UCSD-AML1 (cell line): ENCODE results near the gene C14orf180.
"Not testable (repeated sequence)": the region's sequence is repeated elsewhere in the genome, so short reads cannot be mapped to it uniquely, and the experiment has no call there.

ENCODE experiments used
- DNase-seq: peaks from one replicate; lab custom pipeline; 2025; ENCODE audit not compliant: unreplicated experiment; lab: John Stamatoyannopoulos, UW

C14orf180 gene

DNA sequence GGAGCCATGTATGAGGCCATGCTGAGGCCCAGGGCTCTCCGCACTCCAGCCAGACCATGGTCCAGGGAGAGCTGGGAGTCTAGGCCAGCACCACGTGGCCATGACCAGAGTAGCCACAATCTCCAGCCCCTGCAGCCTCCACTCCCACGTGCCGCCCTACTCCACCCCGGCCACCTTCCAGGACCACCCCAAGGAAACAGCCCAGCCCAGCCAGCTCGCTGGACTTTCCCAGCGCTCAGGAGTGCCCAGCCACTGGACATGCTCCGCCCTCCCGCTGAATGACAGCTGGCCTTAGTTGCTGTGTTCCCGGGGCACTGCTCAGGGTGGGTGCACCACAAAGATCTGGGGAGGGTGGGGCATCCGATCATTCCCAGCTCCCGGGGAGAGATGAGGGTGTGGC is 2.1 kb upstream of the C14orf180 start:
- no peak for DNase-seq

DNA sequence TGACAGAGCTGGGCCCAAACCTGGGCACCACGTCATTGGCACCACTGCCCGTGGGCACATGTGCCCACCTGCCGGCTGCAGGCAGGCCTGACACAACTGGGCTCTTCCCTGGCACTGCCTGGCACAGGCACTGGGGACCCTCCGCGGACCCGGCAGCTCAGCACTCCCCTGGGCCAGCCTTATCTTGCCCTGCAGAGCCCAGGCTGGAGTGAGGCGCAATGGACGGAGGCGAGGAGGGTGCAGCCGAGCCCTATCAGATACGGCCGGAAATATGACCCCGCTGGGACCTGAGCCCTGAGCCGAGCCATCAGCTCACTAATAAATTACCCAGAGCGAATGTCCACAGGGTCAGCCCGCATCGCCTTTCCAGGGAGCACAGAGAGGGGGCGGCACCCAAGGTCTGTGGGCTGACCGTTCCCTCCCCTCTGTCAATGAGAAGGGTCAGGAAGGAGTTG is 1.7 kb upstream of the C14orf180 start:
- DNase-seq: no peak

DNA sequence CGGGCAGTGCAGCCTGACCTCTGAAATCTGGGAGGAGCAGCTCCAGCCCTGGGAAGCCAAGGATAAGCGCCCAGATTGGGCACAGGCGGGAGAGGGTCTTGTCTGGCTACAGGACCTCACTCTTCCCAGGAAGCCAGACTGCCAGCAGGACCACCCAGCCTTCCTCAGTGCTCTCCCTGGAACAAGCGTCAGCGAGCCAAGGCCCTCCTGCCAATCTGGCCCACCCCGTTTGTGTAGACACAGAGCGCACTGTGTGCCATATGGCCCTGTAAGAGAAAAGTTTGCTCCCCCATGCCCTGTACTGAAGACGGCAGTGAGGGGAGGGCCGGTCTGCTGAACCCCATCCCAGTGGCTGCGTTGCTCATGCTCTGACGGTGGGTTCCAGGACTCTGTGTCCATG is 1.2 kb upstream of the C14orf180 start:
- no peak for DNase-seq

DNA sequence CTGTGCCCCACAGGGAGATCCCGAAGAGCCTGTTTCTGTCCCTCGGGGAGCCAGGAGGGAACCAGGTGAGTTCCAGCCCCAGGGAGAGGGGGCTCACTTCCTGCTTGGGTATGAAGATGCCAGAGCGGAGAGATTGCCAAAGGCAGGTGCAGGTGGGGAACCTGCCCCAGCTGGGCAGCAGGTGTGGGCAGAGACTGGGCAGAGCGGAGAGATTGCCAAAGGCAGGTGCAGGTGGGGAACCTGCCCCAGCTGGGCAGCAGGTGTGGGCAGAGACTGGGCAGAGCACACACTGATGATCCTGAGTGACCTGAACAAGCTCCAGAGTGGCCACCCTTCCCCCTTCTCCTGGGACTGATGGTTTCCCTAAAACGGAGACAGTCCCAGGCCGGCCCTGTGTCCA is 375 bp downstream of the C14orf180 start:
- not testable (repeated sequence) for DNase-seq

DNA sequence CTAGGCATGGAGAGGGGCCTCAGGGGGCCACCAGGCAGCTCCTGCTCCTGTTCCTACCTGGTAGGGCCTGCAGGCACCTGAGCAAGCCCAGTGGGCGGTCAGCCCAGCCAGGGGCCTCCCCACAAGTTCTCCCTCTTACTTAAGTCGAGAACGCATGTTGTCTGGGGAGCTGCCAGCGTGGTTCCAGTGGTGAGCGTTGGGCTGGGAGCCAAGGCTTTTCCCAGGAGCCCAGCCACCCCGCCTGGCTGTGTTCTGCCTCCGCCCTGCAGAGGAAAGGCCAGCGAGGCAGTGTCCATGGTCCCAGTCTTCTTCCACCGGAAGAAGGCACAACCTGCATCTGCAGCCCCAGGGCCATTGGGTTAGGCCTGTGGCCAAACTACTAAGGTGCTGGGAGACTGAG is 1.4 kb downstream of the C14orf180 start:
- no peak for DNase-seq

DNA sequence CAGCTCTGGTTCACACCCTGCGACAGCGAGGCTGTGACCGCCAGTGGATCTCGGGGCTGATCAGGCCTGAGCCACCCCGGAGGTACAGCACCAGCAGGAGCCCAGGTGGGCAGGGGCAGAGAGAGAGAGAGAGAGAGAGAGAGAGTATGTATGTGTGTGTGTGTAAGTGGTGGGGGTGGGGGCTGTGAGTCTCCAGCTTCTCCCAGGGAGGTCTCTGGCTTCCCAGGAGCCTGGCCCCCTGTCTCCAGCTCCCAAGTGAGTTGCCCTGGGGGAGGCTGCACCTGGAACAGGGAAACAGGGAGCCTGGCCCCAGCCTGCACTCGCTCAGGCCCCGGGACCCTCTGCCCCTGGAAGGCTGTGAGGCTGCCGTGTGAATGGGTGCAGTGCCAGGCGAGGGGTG is 2.0 kb downstream of the C14orf180 start:
- no peak for DNase-seq

DNA sequence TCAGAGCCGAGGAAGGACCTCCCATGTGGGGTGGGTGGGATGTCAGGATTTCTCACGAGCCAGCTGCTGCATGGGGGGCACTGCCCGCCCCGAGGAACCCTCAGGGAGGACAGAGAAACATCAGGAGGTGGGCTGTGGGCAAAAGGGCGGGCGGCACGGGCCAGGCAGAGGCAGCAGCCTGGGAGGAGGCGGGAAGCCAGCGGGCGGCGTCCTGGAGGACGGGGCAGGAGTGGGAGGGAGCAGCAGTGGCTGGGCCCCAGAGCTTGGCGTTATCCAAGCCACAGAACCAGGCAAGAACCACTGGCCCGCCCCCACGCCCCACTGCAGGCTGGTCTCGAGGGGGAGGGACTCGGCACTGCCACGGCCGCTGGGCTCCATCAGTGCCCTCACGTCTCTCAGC is 2.4 kb downstream of the C14orf180 start:
- no peak for DNase-seq

DNA sequence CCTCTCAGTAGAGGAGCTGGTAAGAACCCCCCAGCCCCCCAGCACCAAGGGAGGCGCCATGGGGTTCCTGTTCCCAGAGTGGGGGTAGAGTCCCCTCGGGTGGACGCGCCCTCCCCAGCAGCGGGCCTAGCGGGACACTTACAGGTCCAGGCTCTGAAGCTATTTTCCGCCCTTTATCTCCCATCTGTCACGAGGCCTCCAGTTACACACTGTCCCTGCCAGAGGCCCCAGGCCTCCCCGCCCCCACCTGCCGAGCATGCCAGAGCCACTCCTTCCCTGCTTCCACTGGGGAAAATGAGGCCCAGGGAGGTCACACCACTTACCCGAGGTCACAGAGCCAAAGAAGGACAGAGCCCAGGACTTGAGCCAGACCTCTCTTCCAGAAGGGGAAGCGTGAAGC is 3.1 kb downstream of the C14orf180 start:
- no peak for DNase-seq

DNA sequence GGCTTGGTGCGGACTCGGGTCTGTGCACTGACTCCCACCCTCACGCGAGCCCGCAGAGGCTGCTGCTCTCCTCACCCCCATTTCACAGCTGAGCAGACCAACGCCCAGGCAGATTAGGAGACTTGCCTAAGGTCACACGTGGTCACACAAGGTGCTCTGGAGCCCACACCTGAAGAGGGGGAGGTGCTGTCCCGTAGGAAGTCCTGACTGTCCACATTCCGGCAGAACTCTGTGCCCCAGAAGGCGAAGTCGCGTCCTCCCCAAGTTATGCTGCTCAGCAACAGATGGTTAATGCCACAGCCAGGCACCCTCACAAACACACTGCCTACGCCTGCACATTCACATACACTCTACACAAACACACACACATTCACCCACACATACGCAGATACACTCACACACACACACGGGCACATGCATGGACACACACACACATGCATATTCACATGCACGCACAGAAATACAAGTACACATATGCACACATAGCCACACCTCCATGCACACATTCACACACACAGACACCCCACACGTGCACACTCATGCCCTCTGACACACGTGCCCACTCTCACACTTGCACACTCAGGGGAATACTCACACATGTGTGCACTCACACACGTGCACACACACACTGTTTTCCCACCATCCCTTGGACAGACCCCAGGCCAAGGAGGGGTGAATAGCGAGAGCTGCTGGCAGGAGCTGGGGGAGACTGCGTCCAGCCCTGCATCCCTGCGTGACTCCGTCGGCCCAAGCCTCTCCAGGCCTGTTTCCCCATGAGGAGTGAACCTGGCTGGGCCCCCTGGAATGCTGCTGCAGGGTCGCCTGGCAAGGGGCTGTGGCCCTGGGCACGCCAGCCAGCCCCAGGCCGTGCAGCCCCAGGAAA is 4.1 kb downstream of the C14orf180 start:
- DNase-seq: no peak

DNA sequence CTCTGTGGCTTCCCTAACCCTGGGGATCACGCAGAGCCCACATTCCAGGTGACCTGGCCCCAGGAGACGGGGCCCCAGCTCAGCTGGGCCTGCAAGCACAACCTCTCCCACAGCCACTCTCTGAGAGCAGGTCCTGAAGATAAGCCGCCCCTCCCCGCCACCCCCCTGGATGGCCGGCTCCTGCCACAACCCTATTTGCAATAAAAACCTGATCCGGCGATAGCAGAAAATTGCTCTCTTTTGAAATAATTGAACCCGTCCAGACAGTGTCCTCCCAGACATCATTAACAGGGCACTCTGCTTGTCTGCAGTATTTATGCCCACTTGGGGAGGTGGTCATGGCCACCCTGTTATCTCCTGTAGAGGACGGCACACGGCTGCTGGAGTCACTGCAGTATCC is 5.0 kb downstream of the C14orf180 start:
- DNase-seq: no peak

DNA sequence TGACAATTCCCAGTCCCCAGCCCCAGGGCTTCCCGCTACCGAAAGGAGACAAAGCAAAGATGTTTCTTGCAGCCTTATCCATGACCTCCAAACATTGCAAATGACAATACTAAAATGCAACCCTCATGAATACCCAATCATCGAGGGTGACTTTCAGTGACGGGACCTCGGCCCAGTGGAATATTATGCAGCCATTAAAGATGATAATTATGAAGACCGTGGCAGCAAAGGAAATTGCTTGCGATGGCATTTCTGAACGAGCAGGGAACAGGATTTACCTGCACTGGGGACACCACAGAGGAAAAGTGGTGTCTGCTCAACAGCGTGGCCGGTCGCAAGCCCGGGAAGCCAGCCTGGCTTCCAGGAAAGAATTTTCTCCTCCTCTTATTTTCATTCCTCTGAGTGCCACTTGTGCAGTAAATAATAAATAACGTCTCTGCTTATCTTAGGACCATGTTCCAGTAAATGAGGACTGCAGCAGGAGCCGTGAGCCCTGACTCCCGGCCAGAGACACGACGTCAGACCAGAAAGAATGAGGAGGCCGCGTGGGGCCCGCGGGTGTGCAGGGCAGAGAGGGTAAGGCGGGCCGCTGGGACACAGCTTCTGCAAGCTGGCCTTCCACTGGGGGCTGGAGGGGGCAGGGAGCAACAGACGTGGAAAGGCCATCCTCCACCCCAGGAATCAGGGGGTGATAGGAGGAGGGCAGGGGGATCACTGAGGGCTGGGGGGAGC is 6.6 kb downstream of the C14orf180 start:
- no peak for DNase-seq

DNA sequence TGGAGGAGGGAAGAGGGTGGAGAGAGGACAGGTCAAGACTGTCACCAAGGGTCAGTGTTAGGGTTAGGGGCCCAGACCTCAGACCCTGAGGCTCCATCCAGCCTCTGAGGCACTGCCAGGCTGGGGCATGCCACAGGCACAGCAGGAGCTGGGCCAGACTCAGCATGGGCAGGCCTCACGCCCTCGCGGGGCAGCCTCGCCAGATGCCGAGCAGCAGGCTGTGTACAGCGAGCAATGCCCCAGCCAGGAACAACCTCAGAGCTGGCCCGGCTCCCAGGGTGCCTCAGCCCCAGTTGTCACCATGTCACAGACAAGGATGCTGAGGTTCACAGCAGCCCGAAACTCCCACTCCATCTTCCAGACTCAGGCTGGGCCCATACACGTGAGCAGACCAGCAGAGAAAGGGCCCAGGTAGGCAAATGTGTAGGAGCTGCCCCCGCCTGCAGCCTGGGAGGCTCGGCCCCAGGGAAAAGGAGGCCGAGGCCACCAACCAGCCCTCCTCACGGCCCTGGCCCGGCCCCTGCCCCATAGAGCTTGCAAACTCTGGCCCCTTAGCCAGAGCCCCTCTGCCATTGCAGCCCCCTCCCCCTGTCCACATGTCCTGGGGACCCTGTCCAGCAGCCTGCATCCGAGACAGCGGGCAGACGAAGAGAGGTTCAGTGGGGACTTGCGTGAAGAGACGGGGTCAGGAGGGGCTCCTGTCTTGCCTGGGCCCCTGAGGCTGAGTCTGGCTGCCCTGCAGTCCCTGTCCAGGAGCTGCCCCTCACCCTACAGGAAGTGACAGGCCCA is 7.5 kb downstream of the C14orf180 start:
- DNase-seq: no peak

DNA sequence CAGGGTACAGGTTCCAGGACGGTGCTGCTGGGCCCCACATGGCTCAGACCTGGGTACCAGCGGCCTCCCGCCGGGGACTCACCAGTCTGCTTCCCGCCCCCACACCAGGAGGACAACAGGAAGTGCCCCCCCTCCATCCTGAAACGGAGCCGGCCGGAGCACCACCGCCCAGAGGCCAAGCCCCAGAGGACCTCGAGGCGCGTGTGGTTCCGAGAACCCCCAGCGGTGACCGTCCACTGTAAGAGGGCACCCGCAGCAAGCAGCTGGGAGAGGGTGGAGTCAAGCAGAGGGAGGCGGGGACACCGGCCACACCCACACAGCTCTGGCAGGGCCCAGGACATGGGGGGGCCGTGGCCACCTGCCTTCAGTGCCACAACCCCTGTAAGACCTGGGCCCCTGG is 8.1 kb downstream of the C14orf180 start:
- no peak for DNase-seq

DNA sequence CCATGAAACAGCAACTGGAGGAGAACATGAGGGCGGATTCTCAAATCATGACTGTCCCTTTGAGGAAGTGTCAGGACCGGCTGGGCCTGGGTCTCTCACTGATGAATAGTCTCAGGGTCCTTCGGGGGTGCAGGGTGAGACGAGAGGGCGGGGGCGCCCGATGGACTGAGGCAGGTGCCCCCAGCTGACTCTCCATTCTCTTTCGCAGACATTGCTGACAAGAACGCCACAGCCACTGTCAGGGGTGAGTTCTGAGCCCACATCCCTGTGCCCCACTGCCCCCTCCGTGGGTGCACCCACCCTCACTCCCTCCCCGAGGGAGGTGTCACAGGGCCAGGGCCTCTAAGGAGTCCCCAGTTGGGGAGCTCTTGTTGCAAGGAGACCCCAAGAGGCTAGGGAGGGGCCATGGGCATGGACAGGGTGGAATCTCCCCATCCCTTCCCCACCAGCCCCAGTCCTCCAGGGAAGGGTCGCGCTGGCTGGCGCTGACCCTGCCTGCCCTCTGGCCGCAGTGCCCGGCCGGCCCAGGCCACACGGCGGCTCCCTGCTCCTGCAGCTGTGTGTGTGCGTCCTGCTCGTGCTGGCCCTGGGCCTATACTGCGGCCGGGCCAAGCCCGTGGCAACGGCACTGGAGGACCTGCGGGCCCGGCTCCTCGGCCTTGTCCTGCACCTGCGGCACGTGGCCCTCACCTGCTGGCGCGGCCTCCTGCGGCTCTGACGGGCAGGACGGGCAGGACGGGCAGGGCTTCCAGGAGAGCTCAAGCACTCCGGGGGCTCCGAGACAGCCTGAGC is 8.7 kb downstream of the C14orf180 start:
- DNase-seq: no peak

DNA sequence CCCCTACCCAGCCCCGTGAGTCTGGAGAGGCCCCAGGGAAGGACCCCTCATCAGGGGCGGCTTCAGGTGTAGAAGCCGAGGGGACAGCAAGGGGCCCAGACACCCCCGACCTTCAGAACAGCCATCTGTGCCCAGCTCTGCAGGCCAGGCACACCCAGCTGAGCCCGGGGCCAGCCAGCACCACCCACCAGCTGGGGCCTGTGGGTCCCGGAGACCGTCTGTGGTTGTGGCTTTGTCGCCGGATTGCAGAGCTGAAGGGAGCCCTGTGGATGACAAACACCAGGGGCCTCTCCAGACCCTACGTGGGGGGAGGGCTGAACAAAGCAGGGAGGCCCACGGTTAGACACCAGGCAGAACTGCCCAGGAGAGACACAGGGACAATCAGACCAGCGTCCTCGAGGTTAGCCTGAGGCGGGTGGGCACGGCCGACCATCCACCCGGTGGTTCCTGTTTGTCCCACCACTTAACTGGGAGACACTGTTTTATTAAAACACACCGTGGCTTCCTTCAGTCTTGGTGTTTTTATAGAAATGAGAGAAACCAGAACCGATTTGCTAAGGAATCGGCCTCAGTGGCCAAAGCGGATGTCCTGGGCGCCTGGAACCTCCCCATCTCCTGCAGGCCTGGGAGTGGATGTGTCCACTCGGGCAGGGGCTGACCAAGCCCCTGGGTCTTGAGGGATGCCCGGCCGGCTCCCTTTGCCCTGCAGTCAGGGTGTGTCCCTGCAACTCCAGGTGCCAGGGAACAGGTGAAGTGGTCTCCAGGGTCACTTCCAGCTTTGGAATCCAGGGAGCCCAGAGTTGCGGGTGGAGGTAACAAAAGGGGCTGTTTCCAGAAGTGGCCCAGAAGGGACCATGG is 10.0 kb downstream of the C14orf180 start:
- no peak for DNase-seq

DNA sequence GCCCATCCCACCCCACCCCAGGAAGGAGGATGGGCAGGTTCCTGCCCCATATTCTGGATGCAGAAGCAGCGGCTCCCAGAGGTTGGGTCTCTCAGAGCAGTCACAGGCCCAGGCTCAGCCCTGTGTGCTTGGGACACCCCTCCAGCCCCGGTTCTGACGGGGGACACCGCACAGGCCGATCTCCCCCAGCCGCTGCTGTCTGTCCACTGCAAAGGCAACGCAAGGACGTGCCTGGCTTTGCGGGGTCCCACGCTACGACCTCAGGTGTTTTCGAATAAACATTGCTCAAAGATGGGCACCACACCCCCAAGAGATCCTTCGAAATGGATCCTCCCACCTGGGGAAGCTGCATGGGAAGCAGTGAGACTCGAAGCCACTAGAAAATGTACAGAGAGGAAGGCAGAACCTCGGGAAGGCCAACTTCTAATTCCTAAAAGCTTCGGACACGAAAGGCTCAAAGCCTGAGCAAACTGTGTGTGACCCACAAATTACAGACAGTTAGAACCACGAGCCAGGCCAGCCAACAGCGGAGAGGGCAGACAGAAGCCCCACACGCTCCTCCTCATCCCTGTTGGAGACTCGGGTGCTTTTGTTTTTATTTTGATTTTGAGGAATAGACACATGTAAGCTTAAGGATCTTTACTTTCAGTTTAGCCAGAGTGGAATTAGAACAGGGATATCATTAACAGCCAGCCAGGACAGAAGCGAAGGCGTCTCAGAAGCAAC is 10.8 kb downstream of the C14orf180 start:
- no peak for DNase-seq

DNA sequence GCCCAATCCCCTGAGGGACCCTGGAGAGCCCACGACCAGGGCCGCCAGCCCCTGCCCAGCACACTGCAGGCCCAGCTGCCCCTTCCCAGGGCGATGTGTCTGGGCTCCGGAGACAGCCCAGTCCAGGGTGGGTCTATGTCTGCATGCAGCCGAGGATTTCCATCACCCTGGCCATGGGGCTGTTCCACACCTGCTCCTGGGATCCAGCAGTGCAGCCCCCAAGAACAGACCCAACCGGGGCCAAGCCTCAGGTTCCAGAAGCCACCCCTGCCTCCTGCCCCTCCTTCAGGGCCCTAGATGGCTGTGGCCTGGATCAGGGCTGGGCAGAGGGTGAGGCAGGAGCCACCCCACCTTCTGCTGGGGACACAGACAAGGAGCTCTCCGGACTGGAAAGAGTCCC is 11.5 kb downstream of the C14orf180 start:
- DNase-seq: no peak

DNA sequence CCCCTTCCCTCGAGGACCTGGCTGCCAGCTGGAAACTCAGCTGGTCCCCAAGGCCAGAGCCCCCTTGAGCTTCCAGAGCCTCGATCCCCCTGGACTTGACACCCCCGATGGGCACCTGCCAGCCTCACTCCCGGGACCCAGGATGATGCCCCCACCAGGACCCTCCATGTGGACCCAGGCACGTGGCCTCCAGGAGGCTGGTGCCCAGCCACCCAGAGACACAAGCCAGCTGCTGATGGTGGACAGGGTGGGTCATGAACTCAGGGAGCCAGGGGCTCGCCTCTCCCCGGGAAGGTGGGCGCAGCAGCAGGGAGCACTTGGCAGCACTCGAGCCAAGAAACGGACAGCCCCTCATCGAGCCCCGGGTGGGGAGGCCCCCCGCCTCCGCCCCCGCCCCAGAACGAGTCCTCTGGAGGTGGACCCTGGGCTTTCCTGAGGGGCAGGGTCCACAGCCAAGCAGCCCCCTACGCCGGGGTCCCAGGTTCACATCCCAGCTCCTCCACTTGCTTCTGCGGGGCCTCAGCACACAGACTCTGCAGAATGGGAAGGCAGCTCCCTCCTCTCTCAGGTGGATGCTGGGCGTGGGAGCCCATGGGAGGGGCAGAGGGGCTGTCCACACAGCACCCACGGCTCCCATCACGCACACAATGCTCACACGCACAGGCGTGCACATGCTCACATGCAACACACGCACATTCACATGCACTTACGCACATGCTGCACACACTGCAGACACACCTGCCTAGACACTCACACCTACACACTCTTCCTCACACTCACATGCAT is 12.1 kb downstream of the C14orf180 start:
- DNase-seq: no peak
